Esophagus muscularis mucosa (tissue), 4 donors: ENCODE results near the gene FAM89B. TPM values are rescaled to one million over a fixed set of nuclear protein-coding genes. Genes with fewer than 3 reads are reported as not detected.
"Not testable (repeated sequence)": the region's sequence is repeated elsewhere in the genome, so short reads cannot be mapped to it uniquely, and the experiment has no call there.

Experiments
- DNase-seq: peaks from one replicate; pipeline ENCODE4 v3.0.0-alpha.2; 2017; ENCODE audit errors: extremely low spot score
- H3K27ac ChIP-seq, 4 donors: fragments of 200-600 bp; sonication (generic); replicated peaks in 1 of 4; 1 replicate in 3 of 4; 2 replicates in 1 of 4; pipeline ENCODE4 v1.5.1; 2016 to 2019; ENCODE audit warnings: mild to moderate bottlenecking in 1 of 4
- H3K27me3 ChIP-seq, 4 donors: fragments of 200-600 bp; sonication (generic); one replicate each; pipeline versions ENCODE4 v1.5.1 to v1.6.0; 2016 to 2019
- H3K36me3 ChIP-seq, 4 donors: fragments of 200-600 bp; sonication (generic); one replicate each; pipeline ENCODE4 v1.5.1; 2016 to 2019
- H3K4me1 ChIP-seq, 4 donors: fragments of 200-600 bp; sonication (generic); one replicate each; pipeline ENCODE4 v1.5.1; 2016 to 2019
- H3K4me3 ChIP-seq, 4 donors: fragments of 200-600 bp; sonication (generic); 1 replicate in 2 of 4; 2 replicates in 2 of 4; pipeline ENCODE4 v1.5.1; 2016 to 2019; ENCODE audit warnings: mild to moderate bottlenecking in 4 of 4, moderate library complexity in 1 of 4
- H3K9me3 ChIP-seq, 4 donors: fragments of 200-600 bp; sonication (generic); 1 replicate in 3 of 4; 2 replicates in 1 of 4; pipeline ENCODE4 v1.5.1; 2016 to 2019
- CTCF ChIP-seq, 3 experiments: fragments of 200-600 bp in 2 of 3; fragments of 450-650 bp in 1 of 3; sonication (generic) in 2 of 3; IDR thresholded peaks; one replicate each; pipeline ENCODE4 v1.5.1; 2017 to 2019; ENCODE audit warnings: antibody characterized with exemption in 3 of 3, mild to moderate bottlenecking in 2 of 3, moderate library complexity in 1 of 3
- EP300 ChIP-seq: sonication (generic); formaldehyde crosslinking; IDR thresholded peaks from one replicate; pipeline ENCODE4 v1.6.1; 2017; ENCODE audit warnings: antibody characterized with exemption
- POLR2A ChIP-seq: fragments of 450-650 bp; IDR thresholded peaks from one replicate; pipeline ENCODE4 v1.6.1; 2017; ENCODE audit warnings: antibody characterized with exemption, moderate library complexity, mild to moderate bottlenecking, low read depth
- POLR2AphosphoS5 ChIP-seq, 2 donors: sonication (generic); formaldehyde crosslinking; IDR thresholded peaks; one replicate each; pipeline ENCODE4 v1.6.1; 2017; ENCODE audit warnings: antibody characterized with exemption in 2 of 2
- WGBS: methylation state at CpG from one replicate; pipeline ENCODE4 v1.1.5; 2018; 5-methylcytosine and 5-hydroxymethylcytosine counted together
- intact Hi-C: fragments of 100-400 bp; cut with DNase I; formaldehyde crosslinking; loops from one replicate; pipeline ENCODE4 v1.15.1; 2023
- total RNA-seq, 4 donors: library from RNA; depleted of rRNA; stranded (reverse); fragments of >200 nt; gene quantifications; one replicate each; pipeline versions ENCODE4 v1.1.0 to v1.2.1, GENCODE V29; 2016

FAM89B gene
- total RNA-seq, 4 donors from 2014 or later, result 47.9 to 90.4 (median 75.0) TPM

GRCh38 chr11:65562788-65563187 is 9.6 kb upstream of the FAM89B start:
- intact Hi-C loops, result no loop called here
- H3K36me3 ChIP-seq, result peaks cover 0 to 2% (median 0%) of the 10 kb centered on the region in 4 donors
- peak overlapping the region in 1 of 4 donors; percentile 23 for H3K27ac ChIP-seq
- no peaks in the 10 kb centered on the region for H3K27me3 ChIP-seq
- H3K4me3 ChIP-seq, result no peak overlapping the region
- no peak for TF ChIP-seq EP300
- no peak for TF ChIP-seq POLR2AphosphoS5 (IDR thresholded peaks at IDR 0.05)
- no peak for TF ChIP-seq POLR2A
- TF ChIP-seq CTCF (IDR thresholded peaks at IDR 0.05), result no peak
- no peaks in the 10 kb centered on the region for H3K9me3 ChIP-seq
- WGBS, result 82% methylated on average over 9 of the region's 9 CpGs
- DNase-seq, result no peak
- peaks cover 30 to 52% (median 38%) of the 10 kb centered on the region in 4 donors for H3K4me1 ChIP-seq

- Histone ChIP-seq H3K4me1 (peaks cover 35 to 54% (median 43%) of the 10 kb centered on the region in 4 donors), H3K4me3 (no peak overlapping the region), H3K27ac (peak overlapping the region in 2 of 4 donors; percentile 7 to 23), H3K9me3 (no peaks in the 10 kb centered on the region), H3K36me3 (peaks cover 0 to 2% (median 0%) of the 10 kb centered on the region in 4 donors), H3K27me3 (no peaks in the 10 kb centered on the region)
- DNase-seq, result no peak
- WGBS, result 86% methylated on average over 4 of the region's 4 CpGs
- TF ChIP-seq POLR2A (no peak), POLR2AphosphoS5 (IDR thresholded peaks at IDR 0.05) (no peak), EP300 (no peak), CTCF (IDR thresholded peaks at IDR 0.05) (no peak)
- intact Hi-C loops, result no loop called here
Observed at GRCh38 chr11:65563601-65564000, 8.7 kb upstream of the FAM89B start.

GRCh38 chr11:65564879-65565559 is 7.3 kb upstream of the FAM89B start:
- peaks cover 33 to 50% (median 40%) of the 10 kb centered on the region in 4 donors for H3K4me1 ChIP-seq
- intact Hi-C loops, H3K27me3 ChIP-seq, H3K36me3 ChIP-seq, H3K9me3 ChIP-seq, DNase-seq, H3K4me3 ChIP-seq: not testable (repeated sequence)
- H3K27ac ChIP-seq, result peak overlapping the region; percentile 20 to 96 (median 32)
- 84% methylated on average over 11 of the region's 12 CpGs for WGBS

- intact Hi-C loops, result no loop called here
- Histone ChIP-seq H3K4me3 (no peak overlapping the region), H3K9me3 (no peaks in the 10 kb centered on the region), H3K36me3 (peaks cover 0 to 2% (median 0%) of the 10 kb centered on the region in 4 donors), H3K27ac (peak overlapping the region; percentile 20 to 96 (median 31)), H3K4me1 (peaks cover 28 to 46% (median 36%) of the 10 kb centered on the region in 4 donors), H3K27me3 (no peaks in the 10 kb centered on the region)
- 88% methylated on average over 7 of the region's 7 CpGs for WGBS
- TF ChIP-seq CTCF (IDR thresholded peaks at IDR 0.05) (no peak), EP300 (no peak), POLR2A (no peak), POLR2AphosphoS5 (IDR thresholded peaks at IDR 0.05) (no peak)
- no peak for DNase-seq
Observed at GRCh38 chr11:65565624-65566453, 6.5 kb upstream of the FAM89B start.
